ENCODE results near the gene DPP6.
"Not testable (repeated sequence)": the region's sequence is repeated elsewhere in the genome, so short reads cannot be mapped to it uniquely, and the experiment has no call there.

DNA sequence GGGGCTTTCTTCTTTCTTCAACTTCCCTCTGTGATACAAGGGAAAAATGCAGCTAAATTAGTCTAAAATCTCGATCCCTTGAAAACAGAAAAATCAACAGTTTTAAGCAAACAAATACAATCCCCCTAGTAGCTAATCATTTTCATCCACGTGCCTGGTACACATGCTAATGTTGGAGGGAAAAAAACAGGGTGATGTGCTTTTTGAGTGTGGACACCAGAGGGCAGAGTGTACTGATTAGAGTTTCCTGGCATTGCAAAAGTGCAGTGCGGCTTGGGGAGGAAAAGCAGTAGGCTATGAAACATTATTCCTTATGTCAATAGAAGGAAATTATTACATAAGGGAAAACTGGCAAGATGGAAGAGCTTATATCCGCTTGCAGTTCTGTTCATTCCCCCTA lies 19.6 kb downstream of the DPP6 start:
- not testable (repeated sequence) for TF ChIP-seq POLR2A (IDR thresholded peaks at IDR 0.05)
- TF ChIP-seq, protein P1, sequence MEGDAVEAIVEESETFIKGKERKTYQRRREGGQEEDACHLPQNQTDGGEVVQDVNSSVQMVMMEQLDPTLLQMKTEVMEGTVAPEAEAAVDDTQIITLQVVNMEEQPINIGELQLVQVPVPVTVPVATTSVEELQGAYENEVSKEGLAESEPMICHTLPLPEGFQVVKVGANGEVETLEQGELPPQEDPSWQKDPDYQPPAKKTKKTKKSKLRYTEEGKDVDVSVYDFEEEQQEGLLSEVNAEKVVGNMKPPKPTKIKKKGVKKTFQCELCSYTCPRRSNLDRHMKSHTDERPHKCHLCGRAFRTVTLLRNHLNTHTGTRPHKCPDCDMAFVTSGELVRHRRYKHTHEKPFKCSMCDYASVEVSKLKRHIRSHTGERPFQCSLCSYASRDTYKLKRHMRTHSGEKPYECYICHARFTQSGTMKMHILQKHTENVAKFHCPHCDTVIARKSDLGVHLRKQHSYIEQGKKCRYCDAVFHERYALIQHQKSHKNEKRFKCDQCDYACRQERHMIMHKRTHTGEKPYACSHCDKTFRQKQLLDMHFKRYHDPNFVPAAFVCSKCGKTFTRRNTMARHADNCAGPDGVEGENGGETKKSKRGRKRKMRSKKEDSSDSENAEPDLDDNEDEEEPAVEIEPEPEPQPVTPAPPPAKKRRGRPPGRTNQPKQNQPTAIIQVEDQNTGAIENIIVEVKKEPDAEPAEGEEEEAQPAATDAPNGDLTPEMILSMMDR (IDR thresholded peaks at IDR 0.05), result peak; percentile 20 to 41 (median 37)

Measured in transverse colon (tissue), 3 donors.